ENCODE results near the gene ITPKA. TPM values are rescaled to one million over a fixed set of nuclear protein-coding genes. Genes with fewer than 3 reads are reported as not detected.

ITPKA gene
- total and polyA plus RNA-seq, 2 of the 13 experiments (the other 11 are each of a cell fraction or from before 2014, with no cell fraction given), result 13.2 to 41.3 TPM

DNA sequence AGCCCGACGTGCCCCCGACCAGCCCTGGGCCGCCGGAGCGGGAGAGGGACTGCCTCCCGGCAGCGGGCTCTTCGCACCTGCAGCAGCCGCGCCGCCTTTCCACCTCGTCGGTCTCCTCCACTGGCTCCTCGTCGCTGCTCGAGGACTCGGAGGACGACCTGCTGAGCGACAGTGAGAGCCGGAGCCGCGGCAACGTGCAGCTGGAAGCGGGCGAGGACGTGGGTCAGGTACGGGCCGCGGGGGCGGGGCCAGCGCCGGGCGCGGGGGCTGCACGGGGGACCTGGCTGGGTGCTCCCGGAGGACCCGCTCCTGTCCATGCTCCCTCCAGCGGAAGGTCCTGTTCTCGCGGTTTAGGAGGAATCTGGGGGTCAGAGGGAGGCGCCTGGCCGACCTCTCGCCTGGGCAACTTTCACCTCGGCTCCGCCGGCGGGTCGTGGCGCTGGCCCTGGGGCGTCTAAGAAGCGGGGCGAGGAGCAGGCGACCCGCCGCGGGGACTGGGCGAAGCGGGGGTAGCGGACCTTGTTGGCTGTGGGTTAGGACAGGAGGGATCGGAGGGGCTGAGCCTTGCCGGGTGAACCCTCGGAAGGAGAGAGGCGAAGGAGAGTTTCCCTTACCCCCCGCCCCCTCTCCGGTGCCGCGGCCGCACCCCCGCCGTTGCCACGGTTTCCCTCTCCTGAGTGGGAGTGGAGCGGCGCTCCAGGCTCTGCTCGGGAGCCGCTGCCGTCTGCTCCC is 682 bp downstream of the ITPKA start (continued):
- TF ChIP-seq GABPB1 (CRISPR knock-in tag; IDR thresholded peaks at IDR 0.05), result peak; percentile 71; the same call in 1 of the 2 replicates
- TF ChIP-seq, protein P1, sequence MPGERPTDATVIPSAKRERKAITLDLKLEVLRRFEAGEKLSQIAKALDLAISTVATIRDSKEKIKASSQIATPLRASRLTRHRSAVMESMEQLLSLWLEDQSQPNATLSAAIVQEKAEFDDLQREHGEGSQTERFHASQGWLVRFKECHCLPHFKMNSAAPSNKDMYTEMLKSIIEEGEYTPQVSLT (CRISPR knock-in tag; IDR thresholded peaks at IDR 0.05; ENCODE audit: borderline replicate concordance, low read depth), result no peak
- TF ChIP-seq, protein P2, sequence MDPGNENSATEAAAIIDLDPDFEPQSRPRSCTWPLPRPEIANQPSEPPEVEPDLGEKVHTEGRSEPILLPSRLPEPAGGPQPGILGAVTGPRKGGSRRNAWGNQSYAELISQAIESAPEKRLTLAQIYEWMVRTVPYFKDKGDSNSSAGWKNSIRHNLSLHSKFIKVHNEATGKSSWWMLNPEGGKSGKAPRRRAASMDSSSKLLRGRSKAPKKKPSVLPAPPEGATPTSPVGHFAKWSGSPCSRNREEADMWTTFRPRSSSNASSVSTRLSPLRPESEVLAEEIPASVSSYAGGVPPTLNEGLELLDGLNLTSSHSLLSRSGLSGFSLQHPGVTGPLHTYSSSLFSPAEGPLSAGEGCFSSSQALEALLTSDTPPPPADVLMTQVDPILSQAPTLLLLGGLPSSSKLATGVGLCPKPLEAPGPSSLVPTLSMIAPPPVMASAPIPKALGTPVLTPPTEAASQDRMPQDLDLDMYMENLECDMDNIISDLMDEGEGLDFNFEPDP (CRISPR knock-in tag; conservative IDR thresholded peaks at IDR 0.05), result no peak
- TF ChIP-seq ISX (CRISPR knock-in tag; conservative IDR thresholded peaks at IDR 0.05), result no peak; the same call in 1 of the 2 replicates
- TF ChIP-seq NAIF1 (CRISPR knock-in tag; IDR thresholded peaks at IDR 0.05; ENCODE audit: borderline replicate concordance), result no peak
- 0 out of 2 replicates have a peak, but pooled peaks have one; percentile 27 for TF ChIP-seq ZNF234 (CRISPR knock-in tag; conservative IDR thresholded peaks at IDR 0.05)
- TF ChIP-seq, protein P3, sequence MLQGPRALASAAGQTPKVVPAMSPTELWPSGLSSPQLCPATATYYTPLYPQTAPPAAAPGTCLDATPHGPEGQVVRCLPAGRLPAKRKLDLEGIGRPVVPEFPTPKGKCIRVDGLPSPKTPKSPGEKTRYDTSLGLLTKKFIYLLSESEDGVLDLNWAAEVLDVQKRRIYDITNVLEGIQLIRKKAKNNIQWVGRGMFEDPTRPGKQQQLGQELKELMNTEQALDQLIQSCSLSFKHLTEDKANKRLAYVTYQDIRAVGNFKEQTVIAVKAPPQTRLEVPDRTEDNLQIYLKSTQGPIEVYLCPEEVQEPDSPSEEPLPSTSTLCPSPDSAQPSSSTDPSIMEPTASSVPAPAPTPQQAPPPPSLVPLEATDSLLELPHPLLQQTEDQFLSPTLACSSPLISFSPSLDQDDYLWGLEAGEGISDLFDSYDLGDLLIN (CRISPR knock-in tag; IDR thresholded peaks at IDR 0.05; ENCODE audit: borderline replicate concordance), result peak; percentile 17; the same call in 1 of the 2 replicates
- TF ChIP-seq, protein P4, sequence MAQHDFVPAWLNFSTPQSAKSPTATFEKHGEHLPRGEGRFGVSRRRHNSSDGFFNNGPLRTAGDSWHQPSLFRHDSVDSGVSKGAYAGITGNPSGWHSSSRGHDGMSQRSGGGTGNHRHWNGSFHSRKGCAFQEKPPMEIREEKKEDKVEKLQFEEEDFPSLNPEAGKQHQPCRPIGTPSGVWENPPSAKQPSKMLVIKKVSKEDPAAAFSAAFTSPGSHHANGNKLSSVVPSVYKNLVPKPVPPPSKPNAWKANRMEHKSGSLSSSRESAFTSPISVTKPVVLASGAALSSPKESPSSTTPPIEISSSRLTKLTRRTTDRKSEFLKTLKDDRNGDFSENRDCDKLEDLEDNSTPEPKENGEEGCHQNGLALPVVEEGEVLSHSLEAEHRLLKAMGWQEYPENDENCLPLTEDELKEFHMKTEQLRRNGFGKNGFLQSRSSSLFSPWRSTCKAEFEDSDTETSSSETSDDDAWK (CRISPR knock-in tag; IDR thresholded peaks at IDR 0.05), result no peak
- peak; percentile 68; the same call in 1 of the 2 replicates for TF ChIP-seq HOXA3 (CRISPR knock-in tag; IDR thresholded peaks at IDR 0.05)
- peak; percentile 75 for TF ChIP-seq SALL2 (CRISPR knock-in tag; IDR thresholded peaks at IDR 0.05)
- TF ChIP-seq TMF1 (CRISPR knock-in tag; IDR thresholded peaks at IDR 0.05; ENCODE audit: low read depth), result no peak
- TF ChIP-seq ZNF44 (CRISPR knock-in tag; IDR thresholded peaks at IDR 0.05), result no peak
- no peak for TF ChIP-seq ZNF619 (CRISPR knock-in tag; IDR thresholded peaks at IDR 0.05)
- TF ChIP-seq, protein P5, sequence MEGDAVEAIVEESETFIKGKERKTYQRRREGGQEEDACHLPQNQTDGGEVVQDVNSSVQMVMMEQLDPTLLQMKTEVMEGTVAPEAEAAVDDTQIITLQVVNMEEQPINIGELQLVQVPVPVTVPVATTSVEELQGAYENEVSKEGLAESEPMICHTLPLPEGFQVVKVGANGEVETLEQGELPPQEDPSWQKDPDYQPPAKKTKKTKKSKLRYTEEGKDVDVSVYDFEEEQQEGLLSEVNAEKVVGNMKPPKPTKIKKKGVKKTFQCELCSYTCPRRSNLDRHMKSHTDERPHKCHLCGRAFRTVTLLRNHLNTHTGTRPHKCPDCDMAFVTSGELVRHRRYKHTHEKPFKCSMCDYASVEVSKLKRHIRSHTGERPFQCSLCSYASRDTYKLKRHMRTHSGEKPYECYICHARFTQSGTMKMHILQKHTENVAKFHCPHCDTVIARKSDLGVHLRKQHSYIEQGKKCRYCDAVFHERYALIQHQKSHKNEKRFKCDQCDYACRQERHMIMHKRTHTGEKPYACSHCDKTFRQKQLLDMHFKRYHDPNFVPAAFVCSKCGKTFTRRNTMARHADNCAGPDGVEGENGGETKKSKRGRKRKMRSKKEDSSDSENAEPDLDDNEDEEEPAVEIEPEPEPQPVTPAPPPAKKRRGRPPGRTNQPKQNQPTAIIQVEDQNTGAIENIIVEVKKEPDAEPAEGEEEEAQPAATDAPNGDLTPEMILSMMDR (CRISPR knock-in tag; IDR thresholded peaks at IDR 0.05), result peak; percentile 47
- TF ChIP-seq, protein P6, sequence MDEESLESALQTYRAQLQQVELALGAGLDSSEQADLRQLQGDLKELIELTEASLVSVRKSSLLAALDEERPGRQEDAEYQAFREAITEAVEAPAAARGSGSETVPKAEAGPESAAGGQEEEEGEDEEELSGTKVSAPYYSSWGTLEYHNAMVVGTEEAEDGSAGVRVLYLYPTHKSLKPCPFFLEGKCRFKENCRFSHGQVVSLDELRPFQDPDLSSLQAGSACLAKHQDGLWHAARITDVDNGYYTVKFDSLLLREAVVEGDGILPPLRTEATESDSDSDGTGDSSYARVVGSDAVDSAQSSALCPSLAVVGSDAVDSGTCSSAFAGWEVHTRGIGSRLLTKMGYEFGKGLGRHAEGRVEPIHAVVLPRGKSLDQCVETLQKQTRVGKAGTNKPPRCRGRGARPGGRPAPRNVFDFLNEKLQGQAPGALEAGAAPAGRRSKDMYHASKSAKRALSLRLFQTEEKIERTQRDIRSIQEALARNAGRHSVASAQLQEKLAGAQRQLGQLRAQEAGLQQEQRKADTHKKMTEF (CRISPR knock-in tag; IDR thresholded peaks at IDR 0.05), result no peak; the same call in 1 of the 2 replicates
- TF ChIP-seq, protein P7, sequence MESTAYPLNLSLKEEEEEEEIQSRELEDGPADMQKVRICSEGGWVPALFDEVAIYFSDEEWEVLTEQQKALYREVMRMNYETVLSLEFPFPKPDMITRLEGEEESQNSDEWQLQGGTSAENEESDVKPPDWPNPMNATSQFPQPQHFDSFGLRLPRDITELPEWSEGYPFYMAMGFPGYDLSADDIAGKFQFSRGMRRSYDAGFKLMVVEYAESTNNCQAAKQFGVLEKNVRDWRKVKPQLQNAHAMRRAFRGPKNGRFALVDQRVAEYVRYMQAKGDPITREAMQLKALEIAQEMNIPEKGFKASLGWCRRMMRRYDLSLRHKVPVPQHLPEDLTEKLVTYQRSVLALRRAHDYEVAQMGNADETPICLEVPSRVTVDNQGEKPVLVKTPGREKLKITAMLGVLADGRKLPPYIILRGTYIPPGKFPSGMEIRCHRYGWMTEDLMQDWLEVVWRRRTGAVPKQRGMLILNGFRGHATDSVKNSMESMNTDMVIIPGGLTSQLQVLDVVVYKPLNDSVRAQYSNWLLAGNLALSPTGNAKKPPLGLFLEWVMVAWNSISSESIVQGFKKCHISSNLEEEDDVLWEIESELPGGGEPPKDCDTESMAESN (CRISPR knock-in tag; conservative IDR thresholded peaks at IDR 0.05), result no peak; the same call in none of the 2 replicates
